K562 (cell line): ENCODE measurements around the gene MYH7B. TPM values are rescaled to one million over a fixed set of nuclear protein-coding genes. Genes with fewer than 3 reads are reported as not detected.

Experiments
- ATAC-seq: fragments of 200-7000 bp; cut with Tn5 transposase; 3 replicates; pipeline ENCODE4 v1.9.1; 2020; ENCODE audit warnings: moderate library complexity
- BruUV-seq: library from RNA; stranded (reverse); fragments of 400-500 nt; replicated peaks from 2 replicates; lab custom pipeline; 2021; lab: Mats Ljungman, UMichigan
- CTCF ChIA-PET: fragments of 300-600 bp; formaldehyde crosslinking; extraction: SDS; loops from one replicate; lab custom pipeline; 2021; ENCODE audit warnings: low intra/inter-chr PET ratio; lab: Yijun Ruan, JAX
- POLR2A ChIA-PET: fragments of 300-600, 350-650 bp; sonication (Branson Sonifier 250); formaldehyde crosslinking; extraction: SDS; loops from one replicate; lab custom pipeline; 2021; ENCODE audit warnings: antibody characterized with exemption, inconsistent platforms; lab: Yijun Ruan, JAX
- DNase-seq, 4 experiments: peaks; one replicate each; pipeline versions ENCODE4 v3.0.0 to v3.0.0-alpha.2; 2011 to 2018; ENCODE audit warnings: low spot score in 3 of 4, mixed read lengths in 3 of 4; ENCODE audit errors: extremely low read depth in 1 of 4
- FAIRE-seq: peaks from 2 replicates; lab custom pipeline; 2011; peaks lifted over from hg19 to GRCh38; lab: Jason Lieb, UNC
- H2AFZ ChIP-seq: 2 replicates; pipeline ENCODE4 v1.6.0; 2011; ENCODE audit warnings: low read depth, low read length, control low read depth, inconsistent platforms
- H3K27ac ChIP-seq: fragments of 200-600 bp; 3 replicates; pipeline ENCODE4 v1.8.0; 2011; ENCODE audit warnings: low read depth, mild to moderate bottlenecking, control low read depth, inconsistent platforms, low read length, moderate library complexity, mixed read lengths; ENCODE audit errors: extremely low read depth
- H3K27me3 ChIP-seq, 2 experiments: fragments of 300-600 bp in 1 of 2; 2 replicates in 1 of 2; 3 replicates in 1 of 2; pipeline versions ENCODE4 v1.6.0 to v1.8.0; 2011; ENCODE audit warnings: inconsistent platforms in 2 of 2, low read length in 2 of 2, mild to moderate bottlenecking in 1 of 2, mixed read lengths in 1 of 2, moderate library complexity in 1 of 2; ENCODE audit not compliant: control insufficient read depth in 2 of 2, insufficient read depth in 2 of 2
- H3K36me3 ChIP-seq: fragments of 300-600 bp; 3 replicates; pipeline ENCODE4 v1.8.0; 2011; ENCODE audit warnings: mild to moderate bottlenecking, low read length, inconsistent platforms; ENCODE audit not compliant: control insufficient read depth, insufficient read depth
- H3K4me1 ChIP-seq, 2 experiments: fragments of 200-600 bp in 1 of 2; replicated peaks in 1 of 2; 2 replicates in 1 of 2; 3 replicates in 1 of 2; pipeline versions ENCODE4 v1.5.1 to v1.8.0; 2011; ENCODE audit warnings: inconsistent platforms in 2 of 2, low read length in 2 of 2, mild to moderate bottlenecking in 1 of 2, mixed read lengths in 1 of 2, moderate library complexity in 1 of 2; ENCODE audit not compliant: control insufficient read depth in 2 of 2, insufficient read depth in 2 of 2
- H3K4me2 ChIP-seq: 2 replicates; pipeline ENCODE4 v1.6.1; 2011; ENCODE audit warnings: low read length, control low read depth, inconsistent platforms, mixed read lengths; ENCODE audit not compliant: insufficient read depth
- H3K4me3 ChIP-seq: fragments of 200-600 bp; sonication (generic), shearing (Covaris generic); 2 replicates; pipeline ENCODE4 v1.5.1; 2016; ENCODE audit warnings: control low read depth, inconsistent platforms
- H3K79me2 ChIP-seq: fragments of 200-600 bp; 3 replicates; pipeline ENCODE4 v1.8.0; 2011; ENCODE audit warnings: low read length, inconsistent platforms; ENCODE audit not compliant: control insufficient read depth, insufficient read depth
- H3K9ac ChIP-seq, 2 experiments: 2 replicates each; pipeline versions ENCODE4 v1.6.0 to v1.6.1; 2011; ENCODE audit warnings: low read depth in 2 of 2, low read length in 2 of 2, control low read depth in 1 of 2, inconsistent platforms in 1 of 2, mild to moderate bottlenecking in 1 of 2, mixed read lengths in 1 of 2; ENCODE audit not compliant: insufficient read depth in 1 of 2
- H3K9me1 ChIP-seq: one replicate; pipeline ENCODE4 v1.6.0; 2011; ENCODE audit warnings: inconsistent platforms, mild to moderate bottlenecking, low read length, moderate library complexity; ENCODE audit not compliant: control insufficient read depth, insufficient read depth
- H3K9me3 ChIP-seq: replicated peaks from 2 replicates; pipeline ENCODE4 v1.5.1; 2011; ENCODE audit warnings: low read depth, low read length, inconsistent platforms; ENCODE audit not compliant: control insufficient read depth, insufficient read depth
- H4K20me1 ChIP-seq: replicated peaks from 2 replicates; pipeline ENCODE4 v1.6.1; 2011; ENCODE audit warnings: low read length, inconsistent platforms, mixed read lengths; ENCODE audit not compliant: control insufficient read depth, insufficient read depth
- ATF4 ChIP-seq: fragments of 450-650 bp; formaldehyde crosslinking; IDR thresholded peaks from 2 replicates; pipeline ENCODE4 v1.4.0; 2022; ENCODE audit warnings: mild to moderate bottlenecking, moderate library complexity
- CEBPZ ChIP-seq: fragments of 150-350 bp; IDR thresholded peaks from 2 replicates; pipeline ENCODE4 v1.6.1; 2014; ENCODE audit warnings: low read depth, mild to moderate bottlenecking, low read length, borderline replicate concordance
- FOXJ3 ChIP-seq: sonication (generic); formaldehyde crosslinking; IDR thresholded peaks from 2 replicates; pipeline ENCODE4 v1.4.0; 2020; ENCODE audit warnings: mild to moderate bottlenecking, missing genetic modification reagents
- MTA3 ChIP-seq: fragments of 450-650 bp; formaldehyde crosslinking; IDR thresholded peaks from 2 replicates; pipeline ENCODE4 v1.6.1; 2017; ENCODE audit warnings: mild to moderate bottlenecking, borderline replicate concordance
- MYNN ChIP-seq, 2 experiments: sonication (generic); formaldehyde crosslinking in 1 of 2; IDR thresholded peaks; 2 replicates each; pipeline versions ENCODE4 v1.5.0 to v1.6.1; 2016 to 2020; ENCODE audit warnings: antibody characterized with exemption in 1 of 2, missing genetic modification reagents in 1 of 2
- OTX1 ChIP-seq: fragments of 450-650 bp; formaldehyde crosslinking; IDR thresholded peaks from 2 replicates; pipeline ENCODE4 v1.4.0; 2022; ENCODE audit warnings: mild to moderate bottlenecking
- POLR2G ChIP-seq: fragments of 200-400 bp; formaldehyde crosslinking; IDR thresholded peaks from 2 replicates; pipeline ENCODE4 v1.6.1; 2017; ENCODE audit warnings: low read depth, mild to moderate bottlenecking, antibody characterized with exemption, low read length, moderate library complexity
- RBFOX2 ChIP-seq: fragments of 200-400 bp; formaldehyde crosslinking; IDR thresholded peaks from 2 replicates; pipeline ENCODE4 v1.6.1; 2017; ENCODE audit warnings: low read depth, mild to moderate bottlenecking, low read length, moderate library complexity
- RBM15 ChIP-seq: fragments of 200-400 bp; formaldehyde crosslinking; IDR thresholded peaks from 2 replicates; pipeline ENCODE4 v1.6.1; 2018; ENCODE audit warnings: mild to moderate bottlenecking, low read length, moderate library complexity; ENCODE audit not compliant: insufficient read depth
- SNIP1 ChIP-seq: fragments of 450-650 bp; IDR thresholded peaks from 2 replicates; pipeline ENCODE4 v1.7.1; 2017; ENCODE audit warnings: low read depth, mild to moderate bottlenecking
- YY1 ChIP-seq, 3 experiments: IDR thresholded peaks; 2 replicates each; pipeline ENCODE4 v1.6.1; 2011; ENCODE audit warnings: low read length in 2 of 3, mild to moderate bottlenecking in 2 of 3, moderate library complexity in 2 of 3, borderline replicate concordance in 1 of 3, control low read depth in 1 of 3, low read depth in 1 of 3; ENCODE audit not compliant: insufficient read depth in 3 of 3, insufficient replicate concordance in 2 of 3, control insufficient read depth in 1 of 3, insufficient read length in 1 of 3; ENCODE audit errors: extremely low read depth in 1 of 3
- ZNF134 ChIP-seq: fragments of 250-450 bp; sonication (Bioruptor Pico); conservative IDR thresholded peaks from 2 replicates; pipeline ENCODE4 v1.4.0; 2020
- in situ Hi-C: fragments of 300-500 bp; cut with MboI; formaldehyde crosslinking; loops from 4 replicates; pipeline ENCODE4 v1.15.0; 2018; ENCODE audit warnings: inconsistent platforms, mixed read lengths
- intact Hi-C: fragments of 100-400 bp; cut with micrococcal nuclease; formaldehyde crosslinking; loops from 2 replicates; pipeline ENCODE4 v1.14.2; 2022
- polyA plus RNA-seq, 8 experiments: library from polyadenylated mRNA; depleted of rRNA in 4 of 8; stranded (reverse) in 5 of 8; unstranded in 3 of 8; fragments of >200 nt; fragmentation: Nextera tagmentation in 2 of 8; fragmentation: Illumina TruSeq in 1 of 8; extraction: Ambion mirVana in 2 of 8; extraction: Trizol in 1 of 8; gene quantifications; 2 replicates each; pipeline versions ENCODE4 v1.2.1 to v1.2.3, GENCODE V29; 2011 to 2014; ENCODE audit warnings: inconsistent platforms in 1 of 8, missing spikeins in 1 of 8
- total RNA-seq, 7 experiments: library from RNA; depleted of rRNA in 6 of 7; stranded (reverse); fragments of >200 nt in 6 of 7; fragmentation: Illumina TruSeq in 2 of 7; extraction: Trizol in 2 of 7; gene quantifications; 2 replicates each; pipeline versions ENCODE4 v1.2.1 to v1.2.3, GENCODE V29; 2011 to 2021; ENCODE audit warnings: low replicate concordance in 1 of 7

MYH7B gene
- total and polyA plus RNA-seq, 9 of the 15 experiments (the other 6 are each of a cell fraction or from before 2014, with no cell fraction given): 0.07 to 0.34 (median 0.13) TPM; not detected in 3

GRCh38 chr20:34947336-34947735 lies 8.3 kb upstream of the MYH7B start:
- no peaks in the 10 kb centered on the region for H3K27me3 ChIP-seq
- intact Hi-C loops (no loop called here), in situ Hi-C loops (no loop called here)
- CTCF ChIA-PET: no interaction called here
- POLR2A ChIA-PET: no interaction called here
- no TSS peak for BruUV-seq
- no peak overlapping the region for H2AFZ ChIP-seq
- no peaks in the 10 kb centered on the region for H4K20me1 ChIP-seq
- no peaks in the 10 kb centered on the region for H3K9me1 ChIP-seq
- no peak for ATAC-seq
- TF ChIP-seq CEBPZ: no peak
- no peak for TF ChIP-seq ATF4 (CRISPR knock-in tag)
- no peak for TF ChIP-seq MTA3
- TF ChIP-seq OTX1 (CRISPR knock-in tag): no peak
- TF ChIP-seq SNIP1: no peak
- no peak for TF ChIP-seq RBM15
- no peak for TF ChIP-seq YY1 (IDR thresholded peaks at IDR 0.05; ENCODE audit: borderline replicate concordance in 1 of 3, control insufficient read depth in 1 of 3, extremely low read depth in 1 of 3, insufficient read depth in 3 of 3, insufficient read length in 1 of 3, insufficient replicate concordance in 2 of 3, low read depth in 1 of 3, low read length in 2 of 3)
- TF ChIP-seq RBFOX2: no peak
- no peak for TF ChIP-seq MYNN (IDR thresholded peaks at IDR 0.05)
- no peak for TF ChIP-seq MYNN (CRISPR knock-in tag; IDR thresholded peaks at IDR 0.05)
- TF ChIP-seq FOXJ3: no peak
- TF ChIP-seq ZNF134 (CRISPR knock-in tag): no peak
- TF ChIP-seq POLR2G: no peak
- no peak overlapping the region for H3K9ac ChIP-seq
- H3K27ac ChIP-seq: no peak overlapping the region
- no peak overlapping the region for H3K4me2 ChIP-seq
- H3K36me3 ChIP-seq: peaks cover 84% of the 10 kb centered on the region
- no peak overlapping the region for H3K4me3 ChIP-seq
- H3K9me3 ChIP-seq: no peaks in the 10 kb centered on the region
- peaks cover 0 to 3% of the 10 kb centered on the region in 2 experiments; a peak in 1 of 5 replicates for H3K4me1 ChIP-seq
- FAIRE-seq: no peak
- H3K79me2 ChIP-seq: 0 out of 3 replicates have a peak, but pooled peaks cover 2% of the 10 kb centered on the region
- DNase-seq: no peak
